Rectal smooth muscle tissue (tissue), 1 donor: ENCODE data around the gene TEDC2.
A peak's percentile ranks its signal among the peaks of the same experiment; 100 is the strongest.

Source experiments
- H3K27ac ChIP-seq: one replicate; pipeline ENCODE4 v1.7.0; 2013; ENCODE audit warnings: low read depth, low read length, inconsistent platforms
- H3K27me3 ChIP-seq: one replicate; pipeline ENCODE4 v1.7.0; 2013; ENCODE audit warnings: low read length; ENCODE audit not compliant: control insufficient read depth, insufficient read depth
- H3K36me3 ChIP-seq: one replicate; pipeline ENCODE4 v1.7.0; 2013; ENCODE audit warnings: low read length; ENCODE audit not compliant: control insufficient read depth, insufficient read depth
- H3K4me1 ChIP-seq: one replicate; pipeline ENCODE4 v1.7.0; 2013; ENCODE audit warnings: low read length; ENCODE audit not compliant: control insufficient read depth, insufficient read depth
- H3K4me3 ChIP-seq: one replicate; pipeline ENCODE4 v1.7.0; 2013; ENCODE audit warnings: low read length
- H3K9ac ChIP-seq: one replicate; pipeline ENCODE4 v1.7.0; 2013; ENCODE audit warnings: low read length

The TEDC2 gene

DNA sequence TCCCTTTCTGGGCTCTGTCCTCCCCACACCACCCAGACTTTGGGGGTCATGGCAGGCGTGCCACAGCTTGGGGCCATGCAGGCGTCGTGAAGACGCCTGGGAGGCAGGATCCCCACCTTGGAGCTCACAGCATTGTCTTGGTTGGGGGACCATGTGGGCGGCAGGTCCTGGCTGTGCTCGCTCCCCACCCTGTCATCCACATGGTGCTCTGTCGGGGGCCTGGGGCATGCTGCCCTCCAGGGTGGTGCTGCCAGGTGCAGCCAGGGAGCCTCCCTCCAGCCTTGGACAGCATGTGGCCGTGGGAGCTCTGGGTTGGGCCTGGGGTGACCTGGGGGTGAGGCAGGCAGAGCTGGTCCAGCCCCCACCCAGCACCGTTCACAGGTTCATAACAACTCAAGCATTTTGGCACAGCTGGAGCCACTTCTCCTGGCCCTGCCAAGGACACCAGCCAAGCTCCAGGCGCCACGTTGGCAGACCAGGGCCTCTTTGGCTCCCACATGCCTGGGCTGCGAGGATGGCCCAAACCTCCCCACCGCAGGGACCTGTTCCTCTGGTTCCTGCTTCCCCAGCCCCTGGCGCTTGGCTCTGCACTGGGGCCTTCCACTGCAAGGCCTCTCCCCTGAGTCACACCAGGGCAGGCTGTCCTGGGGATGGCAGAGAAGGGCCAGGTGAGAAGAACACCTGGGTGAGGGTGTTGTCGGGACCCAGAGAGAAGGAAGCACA, 38.8 kb downstream of the TEDC2 start:
- Histone ChIP-seq H3K36me3 (peaks cover 9% of the 10 kb centered on the region), H3K27me3 (no peaks in the 10 kb centered on the region), H3K27ac (no peak overlapping the region), H3K4me3 (no peak overlapping the region), H3K9ac (no peak overlapping the region), H3K4me1 (no peaks in the 10 kb centered on the region)

GRCh38 chr16:2499454-2499853, 39.5 kb downstream of the TEDC2 start:
- Histone ChIP-seq H3K27ac (no peak overlapping the region), H3K27me3 (no peaks in the 10 kb centered on the region), H3K4me1 (no peaks in the 10 kb centered on the region), H3K9ac (no peak overlapping the region), H3K36me3 (peaks cover 9% of the 10 kb centered on the region), H3K4me3 (no peak overlapping the region)

DNA sequence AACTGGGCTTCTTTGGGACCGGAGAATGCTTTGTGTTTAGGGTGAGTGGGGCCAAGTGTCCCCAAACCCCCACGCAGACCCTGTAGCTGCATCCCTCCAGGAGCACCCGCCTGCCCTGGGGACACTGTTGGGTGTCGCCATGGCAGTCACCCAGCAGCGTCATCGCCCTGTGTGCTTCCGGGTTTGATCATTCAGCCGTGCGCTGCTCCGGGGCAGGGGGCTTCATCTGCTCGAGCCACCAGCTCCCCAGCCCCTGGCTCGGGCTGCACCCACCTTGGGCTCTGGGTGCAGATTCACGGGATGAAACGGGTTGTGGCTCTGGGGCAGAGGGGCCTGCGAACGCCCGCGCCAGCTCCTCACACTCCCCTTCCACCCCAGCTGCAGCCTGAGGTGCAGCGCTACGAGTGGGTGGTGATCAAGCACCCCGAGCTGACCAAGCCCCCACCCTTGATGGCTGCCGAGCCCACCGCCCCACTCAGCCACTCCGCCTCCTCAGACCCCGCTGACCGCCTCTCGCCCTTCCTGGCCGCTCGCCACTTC, 40.1 kb downstream of the TEDC2 start:
- Histone ChIP-seq H3K36me3 (peaks cover 9% of the 10 kb centered on the region), H3K9ac (no peak overlapping the region), H3K27me3 (no peaks in the 10 kb centered on the region), H3K4me3 (no peak overlapping the region), H3K27ac (no peak overlapping the region), H3K4me1 (no peaks in the 10 kb centered on the region)

DNA sequence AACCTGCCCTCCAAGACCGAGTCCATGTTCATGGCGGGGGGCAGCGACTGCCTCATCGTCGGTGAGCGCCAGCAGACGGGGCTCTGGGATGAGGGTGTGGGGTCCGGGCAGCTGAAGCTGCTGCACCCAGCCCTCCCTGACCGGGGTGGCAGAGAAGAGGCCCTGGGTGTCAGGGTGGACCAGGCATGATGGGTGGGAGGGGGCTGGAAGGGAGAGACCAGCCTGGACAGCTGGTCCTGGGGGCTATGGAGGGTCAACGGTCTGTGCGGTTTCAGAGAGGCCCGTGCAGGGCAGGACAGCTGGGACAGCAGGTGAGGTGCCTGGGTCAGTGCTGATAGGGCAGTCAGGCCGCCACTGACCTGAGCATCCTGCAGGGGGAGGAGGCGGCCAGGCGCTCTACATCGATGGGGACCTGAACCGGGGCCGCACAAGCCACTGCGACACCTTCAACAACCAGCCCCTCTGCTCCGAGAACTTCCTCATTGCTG, 40.6 kb downstream of the TEDC2 start:
- H3K27me3 ChIP-seq = no peaks in the 10 kb centered on the region
- H3K36me3 ChIP-seq = peaks cover 9% of the 10 kb centered on the region
- H3K9ac ChIP-seq = no peak overlapping the region
- no peak overlapping the region for H3K4me3 ChIP-seq
- H3K4me1 ChIP-seq = no peaks in the 10 kb centered on the region
- H3K27ac ChIP-seq = no peak overlapping the region

- Histone ChIP-seq H3K27me3 (no peaks in the 10 kb centered on the region), H3K4me1 (no peaks in the 10 kb centered on the region), H3K27ac (no peak overlapping the region), H3K4me3 (peak overlapping the region; percentile 39), H3K36me3 (peaks cover 9% of the 10 kb centered on the region), H3K9ac (no peak overlapping the region)
Observed at GRCh38 chr16:2500918-2501750, 41.2 kb downstream of the TEDC2 start.

DNA sequence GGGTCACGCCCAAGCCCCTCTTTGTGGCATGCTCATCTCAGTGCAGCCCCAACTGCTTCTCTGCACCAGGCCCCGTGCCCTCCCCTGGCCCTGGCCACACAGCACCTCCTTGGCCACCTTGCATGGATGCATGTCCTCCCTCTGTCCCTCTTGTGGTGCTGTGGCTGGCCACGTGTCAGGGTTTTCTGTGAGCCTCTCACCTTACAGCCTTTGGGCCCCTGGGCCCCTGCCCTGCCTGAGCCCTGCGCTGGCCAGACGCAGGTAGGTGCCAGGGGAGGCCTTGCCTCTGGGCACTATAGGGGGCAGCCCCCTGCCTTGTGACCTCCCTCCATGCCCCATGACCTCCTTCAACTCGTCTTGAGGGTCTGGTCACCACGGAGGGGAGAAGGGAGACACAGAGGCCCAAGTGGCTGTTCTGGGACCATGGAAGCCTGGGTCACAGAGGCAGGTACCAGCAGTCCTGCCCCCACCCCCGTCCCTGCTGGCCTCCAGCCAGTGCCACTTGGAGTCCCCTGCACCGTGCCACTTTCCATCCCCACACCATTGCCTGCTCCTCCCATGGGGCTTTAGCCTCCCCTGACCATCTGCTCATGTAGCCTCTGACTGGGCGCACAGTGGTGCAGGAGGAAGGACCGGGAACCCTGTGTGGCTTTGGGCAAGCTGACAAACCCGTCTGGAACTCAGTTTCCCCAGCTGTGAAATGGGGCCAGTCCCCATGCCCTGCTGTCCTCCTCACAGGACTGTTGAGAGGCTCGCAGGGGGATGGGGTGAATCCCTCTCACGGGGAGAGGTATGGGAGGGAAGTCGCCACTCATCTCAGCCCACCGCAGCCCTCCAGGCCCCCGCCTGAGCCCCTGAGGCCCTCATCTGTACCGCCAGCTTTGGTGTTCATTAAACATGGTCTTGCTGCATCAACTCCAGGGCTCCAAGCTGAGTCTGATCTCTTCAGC, 42.3 kb downstream of the TEDC2 start:
- no peaks in the 10 kb centered on the region for H3K27me3 ChIP-seq
- H3K4me1 ChIP-seq = no peaks in the 10 kb centered on the region
- H3K4me3 ChIP-seq = no peak overlapping the region
- peaks cover 3% of the 10 kb centered on the region for H3K36me3 ChIP-seq
- no peak overlapping the region for H3K27ac ChIP-seq
- no peak overlapping the region for H3K9ac ChIP-seq

DNA sequence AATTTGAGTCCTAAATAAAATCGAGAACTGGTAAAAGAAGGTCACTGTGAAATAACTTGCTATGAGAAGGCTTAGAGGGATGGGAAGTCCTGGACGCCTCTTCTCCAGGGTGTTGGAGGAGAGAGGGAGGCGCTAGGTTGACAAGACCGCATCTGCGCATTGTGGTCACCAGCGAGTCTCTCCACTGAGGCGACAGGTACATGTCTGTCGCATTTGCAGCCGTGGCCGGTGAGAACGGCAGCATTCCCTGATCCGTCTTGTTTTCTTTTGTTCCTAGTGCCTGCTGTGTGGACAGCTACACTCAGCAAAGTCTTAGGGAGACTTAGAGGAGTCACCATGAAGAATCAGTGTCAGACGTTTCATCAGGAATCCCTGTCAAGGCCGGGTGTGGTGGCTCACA, 45.8 kb downstream of the TEDC2 start:
- no peaks in the 10 kb centered on the region for H3K27me3 ChIP-seq
- no peak overlapping the region for H3K4me3 ChIP-seq
- H3K36me3 ChIP-seq = no peaks in the 10 kb centered on the region
- H3K9ac ChIP-seq = no peak overlapping the region
- no peak overlapping the region for H3K27ac ChIP-seq
- no peaks in the 10 kb centered on the region for H3K4me1 ChIP-seq

DNA sequence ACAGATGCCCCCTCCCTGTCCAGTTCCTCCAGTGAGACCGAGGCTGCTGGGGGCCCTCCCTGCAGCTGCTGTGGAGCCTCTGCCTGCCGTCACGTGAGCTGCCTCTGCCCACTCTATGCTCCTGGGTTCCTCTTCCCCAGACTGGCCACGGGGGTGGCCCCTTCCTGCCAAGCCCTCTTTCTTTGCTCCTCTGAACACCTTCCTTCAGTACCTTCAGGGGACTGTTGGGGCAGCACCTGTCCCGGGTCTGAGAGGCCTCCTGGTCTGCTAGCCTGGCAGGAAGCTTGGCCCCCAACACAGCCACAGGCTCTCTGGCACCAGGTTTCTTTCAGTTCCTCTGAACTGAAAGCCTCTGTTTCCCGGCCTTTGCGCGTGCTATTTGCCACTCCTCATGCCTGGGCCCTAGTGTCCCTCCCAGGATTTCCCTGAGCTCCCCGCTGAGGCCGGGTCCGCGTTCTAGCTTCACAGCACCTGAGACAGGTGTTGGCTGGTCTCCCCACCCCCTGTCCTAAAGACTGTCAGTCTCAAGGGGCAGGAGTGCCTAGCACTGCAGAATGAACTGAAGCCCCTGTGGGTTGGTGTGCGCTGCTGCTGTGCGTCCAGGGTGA, 47.2 kb downstream of the TEDC2 start:
- Histone ChIP-seq H3K36me3 (no peaks in the 10 kb centered on the region), H3K27me3 (no peaks in the 10 kb centered on the region), H3K9ac (no peak overlapping the region), H3K4me1 (peaks cover 3% of the 10 kb centered on the region), H3K4me3 (no peak overlapping the region), H3K27ac (no peak overlapping the region)

- H3K27me3 ChIP-seq = no peaks in the 10 kb centered on the region
- H3K4me3 ChIP-seq = no peak overlapping the region
- H3K36me3 ChIP-seq = no peaks in the 10 kb centered on the region
- H3K9ac ChIP-seq = no peak overlapping the region
- H3K27ac ChIP-seq = no peak overlapping the region
- peaks cover 3% of the 10 kb centered on the region for H3K4me1 ChIP-seq
Observed at GRCh38 chr16:2507665-2508064, 47.8 kb downstream of the TEDC2 start.

GRCh38 chr16:2508722-2509400, 49.0 kb downstream of the TEDC2 start:
- H3K4me1 ChIP-seq = peaks cover 7% of the 10 kb centered on the region
- no peak overlapping the region for H3K27ac ChIP-seq
- H3K9ac ChIP-seq = no peak overlapping the region
- no peak overlapping the region for H3K4me3 ChIP-seq
- no peaks in the 10 kb centered on the region for H3K27me3 ChIP-seq
- H3K36me3 ChIP-seq = no peaks in the 10 kb centered on the region

GRCh38 chr16:2511128-2511800, 51.4 kb downstream of the TEDC2 start:
- Histone ChIP-seq H3K27ac (peak overlapping the region; percentile 22), H3K36me3 (no peaks in the 10 kb centered on the region), H3K9ac (no peak overlapping the region), H3K4me1 (peaks cover 11% of the 10 kb centered on the region), H3K4me3 (peak overlapping the region; percentile 47), H3K27me3 (no peaks in the 10 kb centered on the region)
